Hepatocyte (in vitro differentiated cells): ENCODE results near the gene BMAL1. TPM values are rescaled to one million over a fixed set of nuclear protein-coding genes. Genes with fewer than 3 reads are reported as not detected.

Experiments used
- DNase-seq: peaks from one replicate; pipeline ENCODE4 v3.0.0-alpha.2; 2016; ENCODE audit warnings: low spot score
- H2AFZ ChIP-seq: fragments of 200-600 bp; sonication (generic); 2 replicates; pipeline ENCODE4 v1.6.0; 2016; ENCODE audit warnings: antibody characterized with exemption, mild to moderate bottlenecking
- H3K27ac ChIP-seq: fragments of 200-600 bp; sonication (generic); 2 replicates; pipeline ENCODE4 v1.5.1; 2016; ENCODE audit warnings: mild to moderate bottlenecking
- H3K27me3 ChIP-seq: fragments of 200-600 bp; sonication (generic); 2 replicates; pipeline ENCODE4 v1.6.1; 2016
- H3K36me3 ChIP-seq: fragments of 200-600 bp; sonication (generic); replicated peaks from 2 replicates; pipeline ENCODE4 v1.5.1; 2016; ENCODE audit warnings: low read depth; ENCODE audit not compliant: insufficient read depth
- H3K4me1 ChIP-seq: fragments of 200-600 bp; sonication (generic); 2 replicates; pipeline ENCODE4 v1.5.1; 2016; ENCODE audit warnings: mild to moderate bottlenecking, moderate library complexity; ENCODE audit not compliant: insufficient read depth
- H3K4me2 ChIP-seq: fragments of 200-600 bp; sonication (generic); 2 replicates; pipeline ENCODE4 v1.6.0; 2016
- H3K4me3 ChIP-seq: fragments of 200-600 bp; sonication (generic); 2 replicates; pipeline ENCODE4 v1.5.1; 2016; ENCODE audit warnings: mild to moderate bottlenecking
- H3K79me2 ChIP-seq: fragments of 200-600 bp; sonication (generic); 2 replicates; pipeline ENCODE4 v1.6.0; 2017; ENCODE audit warnings: mild to moderate bottlenecking
- H3K9me2 ChIP-seq: fragments of 200-600 bp; sonication (generic); replicated peaks from 2 replicates; pipeline ENCODE4 v1.6.0; 2017; ENCODE audit warnings: mild to moderate bottlenecking; ENCODE audit not compliant: insufficient read depth
- H3K9me3 ChIP-seq: fragments of 200-600 bp; sonication (generic); 2 replicates; pipeline ENCODE4 v1.5.1; 2016; ENCODE audit warnings: low read depth, mild to moderate bottlenecking
- H4K20me1 ChIP-seq: fragments of 200-600 bp; sonication (generic); 2 replicates; pipeline ENCODE4 v1.6.0; 2016; ENCODE audit warnings: mild to moderate bottlenecking; ENCODE audit not compliant: insufficient read depth, poor library complexity, severe bottlenecking
- CTCF ChIP-seq: fragments of 200-600 bp; sonication (generic); IDR thresholded peaks from 2 replicates; pipeline ENCODE4 v1.5.1; 2016; ENCODE audit warnings: antibody characterized with exemption, mild to moderate bottlenecking; ENCODE audit not compliant: poor library complexity
- EZH2 ChIP-seq: fragments of 200-600 bp; sonication (generic); IDR thresholded peaks from 2 replicates; pipeline ENCODE4 v1.6.1; 2016; ENCODE audit warnings: antibody characterized with exemption, mild to moderate bottlenecking, borderline replicate concordance
- EZH2phosphoT487 ChIP-seq: fragments of 200-600 bp; sonication (generic); IDR thresholded peaks from one replicate; pipeline ENCODE4 v1.6.1; 2018; ENCODE audit warnings: antibody characterized with exemption, mild to moderate bottlenecking, low read depth, moderate library complexity; ENCODE audit not compliant: unreplicated experiment, severe bottlenecking
- WGBS: methylation state at CpG from one replicate; pipeline ENCODE4 v1.1.6; 2016; ENCODE audit warnings: low lambda C conversion rate; ENCODE audit errors: missing lambda C conversion rate; 5-methylcytosine and 5-hydroxymethylcytosine counted together
- polyA plus RNA-seq: library from polyadenylated mRNA; unstranded; fragments of >200 nt; fragmentation: Nextera tagmentation; extraction: Ambion mirVana; gene quantifications from 2 replicates; pipeline ENCODE4 v1.2.1, GENCODE V29; 2016
- total RNA-seq: library from RNA; depleted of rRNA; stranded (reverse); fragments of >200 nt; gene quantifications from 2 replicates; pipeline ENCODE4 v1.2.3, GENCODE V29; 2014

Gene BMAL1
- total and polyA plus RNA-seq, 2 experiments from 2014 or later, result 8.7 to 12.7 TPM

GRCh38 chr11:13283636-13284035 lies 6.0 kb downstream of the BMAL1 start:
- H3K4me1 ChIP-seq, result peaks cover 7% of the 10 kb centered on the region
- no peak overlapping the region for H3K27ac ChIP-seq
- no peaks in the 10 kb centered on the region for H3K36me3 ChIP-seq
- peaks cover 27% of the 10 kb centered on the region for H3K27me3 ChIP-seq
- 38% methylated on average over 4 of the region's 4 CpGs for WGBS
- no peaks in the 10 kb centered on the region for H3K9me2 ChIP-seq
- no peak for DNase-seq
- H3K79me2 ChIP-seq, result peaks cover 12% of the 10 kb centered on the region
- no peak overlapping the region for H3K4me3 ChIP-seq
- no peak overlapping the region for H3K4me2 ChIP-seq
- no peak overlapping the region for H2AFZ ChIP-seq
- TF ChIP-seq CTCF (no peak), EZH2 (no peak), EZH2phosphoT487 (no peak)
- H4K20me1 ChIP-seq, result peaks cover 15% of the 10 kb centered on the region
- H3K9me3 ChIP-seq, result no peaks in the 10 kb centered on the region

GRCh38 chr11:13284776-13285588 lies 7.4 kb downstream of the BMAL1 start:
- Histone ChIP-seq H4K20me1 (peaks cover 5% of the 10 kb centered on the region), H3K4me1 (no peaks in the 10 kb centered on the region), H3K9me2 (no peaks in the 10 kb centered on the region), H3K9me3 (no peaks in the 10 kb centered on the region), H3K4me3 (no peak overlapping the region), H3K27ac (no peak overlapping the region), H3K27me3 (peaks cover 14% of the 10 kb centered on the region), H3K79me2 (peaks cover 13% of the 10 kb centered on the region), H3K36me3 (no peaks in the 10 kb centered on the region), H3K4me2 (no peak overlapping the region), H2AFZ (no peak overlapping the region)
- no peak for DNase-seq
- no peak for TF ChIP-seq EZH2
- TF ChIP-seq EZH2phosphoT487, result no peak
- no peak for TF ChIP-seq CTCF
- WGBS, result 88% methylated on average over 11 of the region's 11 CpGs

- 39% methylated on average over 2 of the region's 2 CpGs for WGBS
- TF ChIP-seq EZH2phosphoT487 (no peak), CTCF (no peak), EZH2 (no peak)
- Histone ChIP-seq H2AFZ (no peak overlapping the region), H3K27me3 (no peaks in the 10 kb centered on the region), H3K4me2 (no peak overlapping the region), H4K20me1 (peaks cover 3% of the 10 kb centered on the region), H3K4me1 (no peaks in the 10 kb centered on the region), H3K79me2 (peaks cover 7% of the 10 kb centered on the region), H3K36me3 (no peaks in the 10 kb centered on the region), H3K9me2 (no peaks in the 10 kb centered on the region), H3K27ac (no peak overlapping the region), H3K4me3 (no peak overlapping the region), H3K9me3 (no peaks in the 10 kb centered on the region)
- DNase-seq, result no peak
Observed at GRCh38 chr11:13286279-13286821, 8.8 kb downstream of the BMAL1 start.
